Activated CD4-positive, alpha-beta T cell treated with anti-CD3 and anti-CD28 coated beads, Interleukin-2, Interleukin-4, amounts not matched to agents 100 ng/mL and 50 ng/mL, durations not matched to agents 16 hours and 8 hours (primary cell): ENCODE results near the gene TRAK1.

ENCODE experiments used
- DNase-seq: peaks from one replicate; pipeline ENCODE4 v3.0.0-alpha.2; 2020; ENCODE audit warnings: low spot score

Gene TRAK1

GRCh38 chr3:42068303-42069088 is 22.7 kb upstream of the TRAK1 start:
- no peak for DNase-seq

- DNase-seq, result no peak
These were observed 21.1 kb upstream of the TRAK1 start for GRCh38 chr3:42070089-42070488.

GRCh38 chr3:42070524-42070923 is 20.6 kb upstream of the TRAK1 start:
- no peak for DNase-seq

GRCh38 chr3:42071904-42072812 is 19.0 kb upstream of the TRAK1 start:
- no peak for DNase-seq

- no peak for DNase-seq
These were observed 18.3 kb upstream of the TRAK1 start for GRCh38 chr3:42072831-42073301.

GRCh38 chr3:42077785-42078184 is 13.4 kb upstream of the TRAK1 start:
- DNase-seq, result no peak

- no peak for DNase-seq
These were observed 12.5 kb upstream of the TRAK1 start for GRCh38 chr3:42078677-42079076.

- DNase-seq, result no peak
These were observed 11.3 kb upstream of the TRAK1 start for GRCh38 chr3:42079701-42080452.

- DNase-seq, result peak; percentile 46
These were observed 10.7 kb upstream of the TRAK1 start for GRCh38 chr3:42080453-42080872.

GRCh38 chr3:42081838-42082473 is 9.2 kb upstream of the TRAK1 start:
- peak; percentile 56 for DNase-seq

- DNase-seq, result no peak
These were observed 6.6 kb upstream of the TRAK1 start for GRCh38 chr3:42084586-42084985.

GRCh38 chr3:42085641-42086376 is 5.3 kb upstream of the TRAK1 start:
- DNase-seq, result no peak

- no peak for DNase-seq
These were observed 2.2 kb upstream of the TRAK1 start for GRCh38 chr3:42088803-42089530.

GRCh38 chr3:42092006-42092405 is 849 bp downstream of the TRAK1 start:
- DNase-seq, result no peak

GRCh38 chr3:42094128-42094527 is 3.0 kb downstream of the TRAK1 start:
- DNase-seq, result no peak

GRCh38 chr3:42094691-42095391 is 3.7 kb downstream of the TRAK1 start:
- no peak for DNase-seq

- no peak for DNase-seq
These were observed 4.4 kb downstream of the TRAK1 start for GRCh38 chr3:42095540-42095939.

GRCh38 chr3:42096796-42097565 is 5.8 kb downstream of the TRAK1 start:
- DNase-seq, result no peak

GRCh38 chr3:42097566-42097946 is 6.4 kb downstream of the TRAK1 start:
- no peak for DNase-seq
